GM12892 (cell line): ENCODE data around the gene STARD6. TPM values are rescaled to one million over a fixed set of nuclear protein-coding genes. Genes with fewer than 3 reads are reported as not detected.
"Not testable (repeated sequence)": the region's sequence is repeated elsewhere in the genome, so short reads cannot be mapped to it uniquely, and the experiment has no call there.

Experiments
- DNase-seq: peaks from one replicate; pipeline ENCODE4 v3.0.0; 2011; ENCODE audit not compliant: insufficient read length
- FAIRE-seq: peaks from 2 replicates; lab custom pipeline; 2011; peaks lifted over from hg19 to GRCh38; lab: Jason Lieb, UNC
- POLR2A ChIP-seq: IDR thresholded peaks from 2 replicates; pipeline ENCODE4 v1.6.1; 2011; ENCODE audit warnings: low read depth, low read length, control low read depth
- POLR2AphosphoS5 ChIP-seq: IDR thresholded peaks from 2 replicates; pipeline ENCODE4 v1.6.1; 2011; ENCODE audit warnings: low read depth, low read length, control low read depth
- TAF1 ChIP-seq: IDR thresholded peaks from 2 replicates; pipeline ENCODE4 v1.6.1; 2011; ENCODE audit warnings: low read depth, mild to moderate bottlenecking, control low read depth, low read length, borderline replicate concordance
- polyA plus RNA-seq: library from polyadenylated mRNA; unstranded; fragments of >200 nt; gene quantifications from one replicate; pipeline ENCODE4 v1.2.1, GENCODE V29; 2012; ENCODE audit warnings: missing spikeins, inconsistent platforms; ENCODE audit not compliant: missing spikeins

The STARD6 gene
- polyA plus RNA-seq: not detected

DNA sequence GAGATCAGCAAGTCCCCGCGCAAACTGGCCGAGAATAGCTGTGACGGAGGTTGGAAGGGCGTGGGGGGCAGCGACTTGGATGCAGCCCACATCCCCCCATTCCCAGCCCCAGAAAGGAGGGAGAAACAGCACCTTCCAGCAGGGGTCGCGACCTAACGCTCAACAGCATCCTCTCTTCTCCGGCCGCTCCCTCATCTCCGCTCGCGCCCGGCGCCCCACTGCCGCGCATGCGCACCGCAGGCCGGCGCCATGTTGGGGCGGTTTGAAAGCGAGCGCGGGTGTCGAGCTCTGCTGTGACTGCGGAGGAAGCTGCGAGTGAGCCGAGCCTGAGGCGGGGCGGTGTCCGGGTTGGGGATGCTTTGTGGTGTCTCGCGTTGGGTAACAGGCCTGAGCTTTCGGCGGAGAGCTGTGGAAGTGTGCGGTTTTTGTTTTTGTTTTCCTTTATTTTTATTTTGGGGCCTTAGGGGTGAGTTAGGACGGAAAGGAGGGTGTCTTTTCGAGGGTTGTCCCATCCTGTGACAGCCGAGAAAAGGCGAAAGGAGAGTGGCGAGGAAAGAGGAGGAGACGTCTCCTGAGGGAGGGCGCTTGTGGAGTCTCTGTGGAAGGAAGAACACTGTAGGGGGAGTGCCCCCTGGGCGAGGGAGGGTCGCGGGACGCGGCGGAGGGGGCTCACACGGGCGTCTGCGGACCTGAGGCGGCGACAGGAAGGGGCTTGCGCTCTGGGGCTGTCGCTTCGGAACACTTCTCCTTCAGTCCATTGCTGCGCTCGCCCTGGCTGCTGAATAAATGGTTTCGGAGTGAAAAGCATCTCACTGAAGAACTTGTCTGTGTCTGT lies at the start of gene STARD6, which contains the start of gene C18orf54:
STARD6 (minus strand) TSS at position 199 of the 835 bp plus-strand sequence. CDS start 3,285 bp downstream, outside the sequence.
C18orf54 (plus strand) TSS at position 247 of the 835 bp plus-strand sequence. CDS start 2,667 bp downstream, outside the sequence.
- FAIRE-seq: peak; percentile 98
- TF ChIP-seq TAF1 (peak; percentile 76; the same call in 1 of the 2 replicates), POLR2A (peak; percentile 88), POLR2AphosphoS5 (peak; percentile 86; the same call in 1 of the 2 replicates)
- peak; percentile 80 for DNase-seq

DNA sequence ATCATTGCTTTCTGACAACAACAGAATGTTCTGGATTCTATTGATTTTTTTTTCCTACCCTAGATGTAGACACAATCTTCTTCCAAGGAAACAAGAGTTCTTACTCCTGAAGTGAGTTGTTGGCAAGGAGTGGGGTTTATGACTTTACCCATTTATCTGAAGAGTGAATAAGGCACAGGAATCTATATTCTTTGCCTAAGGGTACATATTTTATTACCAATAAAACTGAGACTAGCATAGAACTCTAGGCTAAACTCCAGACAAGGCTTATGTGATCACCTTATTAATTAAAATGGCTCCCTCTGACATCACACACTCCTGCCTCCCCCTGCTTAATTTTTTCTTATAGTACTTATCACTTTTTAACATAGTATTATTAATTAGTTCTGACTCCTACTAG lies 47.6 kb upstream of the STARD6 start:
- TF ChIP-seq TAF1: no peak
- TF ChIP-seq POLR2A: no peak
- TF ChIP-seq POLR2AphosphoS5: no peak
- no peak for DNase-seq
- FAIRE-seq: no peak

DNA sequence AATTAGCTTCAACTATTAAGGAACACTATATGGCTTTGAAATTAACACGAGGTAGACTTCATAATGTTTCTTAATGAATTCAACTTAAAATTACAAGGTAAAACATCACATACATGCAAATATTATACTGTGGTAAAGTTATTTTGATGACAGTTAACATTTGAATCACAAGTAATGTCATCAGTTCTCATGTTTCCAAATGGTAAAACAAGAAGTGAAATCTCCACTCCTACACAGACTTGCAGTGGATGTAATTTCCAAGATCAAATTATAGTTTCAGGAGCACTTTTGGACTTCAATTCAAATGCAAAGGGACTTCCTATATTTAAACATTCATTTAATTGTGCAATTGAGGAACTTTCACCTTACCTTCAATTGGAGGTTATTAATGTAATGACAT lies 39.1 kb upstream of the STARD6 start:
- TF ChIP-seq TAF1 (no peak), POLR2AphosphoS5 (no peak), POLR2A (no peak)
- DNase-seq: no peak
- peak; percentile 14 for FAIRE-seq

- no peak for TF ChIP-seq POLR2AphosphoS5
- no peak for TF ChIP-seq TAF1
- TF ChIP-seq POLR2A: no peak
- FAIRE-seq: peak; percentile 70
- DNase-seq: no peak
These were observed 36.1 kb upstream of the STARD6 start for GRCh38 chr18:54393648-54394294.

- no peak for DNase-seq
- peak; percentile 94 for FAIRE-seq
- TF ChIP-seq POLR2AphosphoS5 (no peak), TAF1 (no peak), POLR2A (no peak)
These were observed 34.9 kb upstream of the STARD6 start for GRCh38 chr18:54392543-54393023.

GRCh38 chr18:54390838-54391237 lies 33.2 kb upstream of the STARD6 start:
- no peak for DNase-seq
- no peak for TF ChIP-seq TAF1
- no peak for TF ChIP-seq POLR2A
- TF ChIP-seq POLR2AphosphoS5: no peak
- FAIRE-seq: peak; percentile 24

DNA sequence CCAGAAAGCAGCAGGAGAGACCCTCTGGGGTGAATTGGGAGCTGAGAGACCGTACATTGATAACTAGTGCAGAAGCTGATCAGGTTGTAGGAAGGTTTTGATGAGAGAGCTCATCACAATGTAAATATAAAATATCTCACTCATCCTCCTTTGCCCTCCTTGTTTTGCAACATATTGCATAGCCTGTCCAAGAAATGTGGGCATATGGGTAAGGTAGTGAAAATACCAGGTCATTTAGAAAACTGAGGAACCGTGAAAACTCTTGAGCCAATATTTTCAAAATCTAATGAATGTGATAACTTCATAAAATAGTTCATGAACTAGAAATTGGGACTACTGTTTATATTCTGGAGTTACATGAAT lies 31.5 kb upstream of the STARD6 start:
- no peak for FAIRE-seq
- TF ChIP-seq POLR2AphosphoS5 (no peak), POLR2A (no peak), TAF1 (no peak)
- no peak for DNase-seq

- FAIRE-seq (peak; percentile 86), DNase-seq (no peak)
- no peak for TF ChIP-seq TAF1
- TF ChIP-seq POLR2AphosphoS5: no peak
- no peak for TF ChIP-seq POLR2A
These were observed 30.8 kb upstream of the STARD6 start for GRCh38 chr18:54388203-54389142.

- FAIRE-seq (peak; percentile 5), DNase-seq (no peak)
- TF ChIP-seq POLR2A (no peak), TAF1 (no peak), POLR2AphosphoS5 (no peak)
These were observed 30.0 kb upstream of the STARD6 start for GRCh38 chr18:54387631-54388030.

GRCh38 chr18:54386800-54387495 lies 29.3 kb upstream of the STARD6 start:
- not testable (repeated sequence) for DNase-seq, FAIRE-seq

GRCh38 chr18:54386043-54386442 lies 28.4 kb upstream of the STARD6 start:
- FAIRE-seq (no peak), DNase-seq (no peak)
- TF ChIP-seq POLR2A (no peak), TAF1 (no peak), POLR2AphosphoS5 (no peak)
